Upper lobe of right lung (tissue), 1 donor: ENCODE data around the gene SPATA17. TPM values are rescaled to one million over a fixed set of nuclear protein-coding genes. Genes with fewer than 3 reads are reported as not detected.
"Not testable (repeated sequence)": the region's sequence is repeated elsewhere in the genome, so short reads cannot be mapped to it uniquely, and the experiment has no call there.

ENCODE experiments used
- ATAC-seq: fragments of 200-7000 bp; cut with Tn5 transposase; one replicate; pipeline ENCODE4 v1.9.1; 2020; ENCODE audit warnings: mild to moderate bottlenecking, moderate library complexity
- DNase-seq: peaks from one replicate; pipeline ENCODE4 v3.0.0-alpha.2; 2020
- H3K27ac ChIP-seq: fragments of 200-600 bp; one replicate; pipeline ENCODE4 v1.8.0; 2022
- H3K27me3 ChIP-seq: fragments of 200-600 bp; one replicate; pipeline ENCODE4 v1.8.0; 2022; ENCODE audit warnings: mild to moderate bottlenecking
- H3K36me3 ChIP-seq: fragments of 200-600 bp; one replicate; pipeline ENCODE4 v1.8.0; 2022
- H3K4me1 ChIP-seq: fragments of 200-600 bp; one replicate; pipeline ENCODE4 v1.8.0; 2022
- H3K4me3 ChIP-seq: fragments of 200-600 bp; one replicate; pipeline ENCODE4 v1.8.0; 2022; ENCODE audit warnings: mild to moderate bottlenecking
- H3K9me3 ChIP-seq: fragments of 200-600 bp; one replicate; pipeline ENCODE4 v1.8.0; 2022
- intact Hi-C: fragments of 100-400 bp; cut with DNase I; formaldehyde crosslinking; loops from one replicate; pipeline ENCODE4 v1.11.0; 2022
- total RNA-seq: library from RNA; stranded (reverse); fragmentation: NEBNext Ultra II Directional; extraction: Animal tissue kit (Norgen Biotek cat#: 25700); gene quantifications from one replicate; pipeline ENCODE4 v1.2.1, GENCODE V29; 2021
- TF ChIP-seq, protein P1 (sequence below): fragments of 200-600 bp; IDR thresholded peaks from one replicate; pipeline ENCODE4 v1.8.0; 2022; ENCODE audit warnings: antibody characterized with exemption
- donor health status: DM: no; HTN: yes; CAD: no; lungs with severe emphysema.

The SPATA17 gene
- total RNA-seq, 1 donor from 2014 or later, result 0.26 TPM

DNA sequence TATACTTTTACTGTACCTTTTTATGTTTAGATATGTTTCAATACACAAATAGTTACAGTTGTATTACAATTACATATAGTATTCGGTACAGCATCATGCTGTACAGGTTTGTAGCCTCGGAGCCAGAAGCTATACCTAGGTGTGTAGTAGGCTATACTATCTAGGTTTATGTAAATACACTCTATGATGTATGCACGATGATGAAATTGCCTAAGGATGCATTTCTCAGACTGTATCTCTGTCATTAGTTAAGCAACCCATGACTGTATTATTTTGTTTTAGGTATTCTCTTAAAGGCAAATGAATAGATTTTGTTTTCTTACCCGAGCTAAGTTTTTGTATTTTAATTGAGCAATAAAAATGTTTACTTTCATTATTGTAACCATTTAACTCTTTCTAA, 56.4 kb downstream of the SPATA17 start:
- H3K4me1 ChIP-seq, result no peaks in the 10 kb centered on the region
- no peaks in the 10 kb centered on the region for H3K36me3 ChIP-seq
- DNase-seq, result no peak
- H3K27me3 ChIP-seq, result no peaks in the 10 kb centered on the region
- no peak for ATAC-seq
- intact Hi-C loops, result no loop called here
- TF ChIP-seq, protein P1, sequence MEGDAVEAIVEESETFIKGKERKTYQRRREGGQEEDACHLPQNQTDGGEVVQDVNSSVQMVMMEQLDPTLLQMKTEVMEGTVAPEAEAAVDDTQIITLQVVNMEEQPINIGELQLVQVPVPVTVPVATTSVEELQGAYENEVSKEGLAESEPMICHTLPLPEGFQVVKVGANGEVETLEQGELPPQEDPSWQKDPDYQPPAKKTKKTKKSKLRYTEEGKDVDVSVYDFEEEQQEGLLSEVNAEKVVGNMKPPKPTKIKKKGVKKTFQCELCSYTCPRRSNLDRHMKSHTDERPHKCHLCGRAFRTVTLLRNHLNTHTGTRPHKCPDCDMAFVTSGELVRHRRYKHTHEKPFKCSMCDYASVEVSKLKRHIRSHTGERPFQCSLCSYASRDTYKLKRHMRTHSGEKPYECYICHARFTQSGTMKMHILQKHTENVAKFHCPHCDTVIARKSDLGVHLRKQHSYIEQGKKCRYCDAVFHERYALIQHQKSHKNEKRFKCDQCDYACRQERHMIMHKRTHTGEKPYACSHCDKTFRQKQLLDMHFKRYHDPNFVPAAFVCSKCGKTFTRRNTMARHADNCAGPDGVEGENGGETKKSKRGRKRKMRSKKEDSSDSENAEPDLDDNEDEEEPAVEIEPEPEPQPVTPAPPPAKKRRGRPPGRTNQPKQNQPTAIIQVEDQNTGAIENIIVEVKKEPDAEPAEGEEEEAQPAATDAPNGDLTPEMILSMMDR, result no peak
- H3K4me3 ChIP-seq, result no peak overlapping the region
- H3K9me3 ChIP-seq, result no peaks in the 10 kb centered on the region
- no peak overlapping the region for H3K27ac ChIP-seq

DNA sequence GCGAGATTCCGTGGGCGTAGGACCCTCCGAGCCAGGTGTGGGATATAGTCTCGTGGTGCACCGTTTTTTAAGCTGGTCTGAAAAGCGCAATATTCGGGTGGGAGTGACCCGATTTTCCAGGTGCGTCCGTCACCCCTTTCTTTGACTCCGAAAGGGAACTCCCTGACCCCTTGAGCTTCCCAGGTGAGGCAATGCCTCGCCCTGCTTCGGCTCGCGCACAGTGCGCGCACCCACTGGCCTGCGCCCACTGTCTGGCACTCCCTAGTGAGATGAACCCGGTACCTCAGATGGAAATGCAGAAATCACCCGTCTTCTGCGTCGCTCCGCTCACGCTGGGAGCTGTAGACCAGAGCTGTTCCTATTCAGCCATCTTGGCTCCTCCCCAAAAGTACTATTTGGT, 65.0 kb downstream of the SPATA17 start:
- H3K9me3 ChIP-seq, H3K4me1 ChIP-seq, H3K4me3 ChIP-seq, H3K27me3 ChIP-seq, DNase-seq, H3K36me3 ChIP-seq, H3K27ac ChIP-seq, ATAC-seq, intact Hi-C loops: not testable (repeated sequence)

DNA sequence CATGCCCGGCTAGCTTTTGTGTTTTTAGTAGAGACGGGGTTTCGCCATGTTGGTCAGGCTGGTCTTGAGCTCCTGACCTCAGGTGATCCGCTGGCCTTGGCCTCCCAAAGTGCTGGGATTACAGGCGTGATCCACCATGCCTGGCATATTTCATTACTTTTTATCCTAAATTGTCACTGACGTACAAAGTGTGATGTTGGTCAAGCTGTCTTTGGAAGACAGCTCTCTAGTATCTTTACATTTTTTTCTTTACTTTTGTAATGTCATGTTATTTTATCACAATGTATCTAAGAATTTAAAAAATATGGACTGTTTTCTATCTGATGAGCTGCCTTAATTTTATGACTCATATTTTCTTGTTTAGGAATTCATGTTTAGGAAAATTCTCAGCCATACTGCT, 72.2 kb downstream of the SPATA17 start:
- intact Hi-C loops, result no loop called here
- Histone ChIP-seq H3K9me3 (no peaks in the 10 kb centered on the region), H3K27me3 (no peaks in the 10 kb centered on the region), H3K4me1 (no peaks in the 10 kb centered on the region), H3K27ac (no peak overlapping the region), H3K4me3 (no peak overlapping the region), H3K36me3 (no peaks in the 10 kb centered on the region)
- DNase-seq, result no peak
- TF ChIP-seq, protein P1, result no peak
- no peak for ATAC-seq

DNA sequence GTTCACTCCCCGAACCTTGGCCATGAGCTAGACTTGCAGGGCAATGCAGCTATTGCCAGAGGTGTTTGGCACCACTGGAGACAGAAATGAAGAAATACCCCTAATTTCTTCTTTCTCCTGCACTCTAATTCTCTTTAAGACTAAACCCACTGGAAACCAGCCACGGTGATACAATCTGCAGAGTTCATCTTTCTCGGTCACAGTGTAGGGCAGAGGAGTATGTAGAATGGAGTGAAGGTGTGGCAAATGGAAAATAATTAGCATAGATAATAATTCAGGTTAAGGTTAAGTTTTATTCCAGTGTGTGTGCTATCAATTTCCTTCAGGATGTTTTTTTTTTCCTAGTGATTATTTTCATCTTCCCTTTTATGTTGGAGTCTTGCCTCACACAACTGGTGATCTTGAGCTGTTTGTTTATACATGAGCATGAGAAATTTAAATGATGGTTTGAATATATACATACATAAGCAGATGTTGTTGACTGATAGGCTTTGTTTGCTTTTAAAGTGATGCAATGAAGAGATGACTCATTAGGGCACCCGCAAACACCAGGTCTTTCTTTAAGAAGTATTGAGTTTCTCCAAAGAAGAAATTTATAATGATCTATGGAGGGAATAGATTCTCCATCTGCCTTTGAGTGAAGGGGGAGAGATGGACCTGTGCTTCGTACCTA, 81.9 kb downstream of the SPATA17 start:
- TF ChIP-seq, protein P1, result no peak
- H3K4me1 ChIP-seq, result no peaks in the 10 kb centered on the region
- no peaks in the 10 kb centered on the region for H3K36me3 ChIP-seq
- no peaks in the 10 kb centered on the region for H3K27me3 ChIP-seq
- DNase-seq (no peak), ATAC-seq (no peak)
- H3K9me3 ChIP-seq, result no peaks in the 10 kb centered on the region
- intact Hi-C loops, result no loop called here
- H3K4me3 ChIP-seq, result no peak overlapping the region
- H3K27ac ChIP-seq, result no peak overlapping the region

DNA sequence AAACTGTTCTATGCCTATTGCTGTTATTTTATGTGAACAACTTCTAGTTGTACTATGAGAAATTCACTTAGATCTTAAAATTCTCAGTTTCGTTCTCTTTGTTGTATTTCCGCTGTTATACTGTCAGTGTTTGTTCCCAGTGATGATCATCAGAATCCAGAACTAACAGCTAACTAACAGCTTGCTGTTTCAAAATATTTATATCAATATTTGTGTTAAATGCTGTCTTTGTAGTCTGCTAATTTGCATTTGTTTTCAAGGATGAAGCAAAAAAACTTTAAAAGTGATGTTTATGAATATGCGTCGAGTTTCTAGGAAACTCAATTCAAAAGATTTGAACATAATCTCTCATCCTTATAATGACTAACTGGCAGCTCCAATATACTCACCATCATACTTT, 84.5 kb downstream of the SPATA17 start:
- ATAC-seq (no peak), DNase-seq (no peak)
- no peaks in the 10 kb centered on the region for H3K36me3 ChIP-seq
- intact Hi-C loops, result no loop called here
- H3K27me3 ChIP-seq, result no peaks in the 10 kb centered on the region
- H3K9me3 ChIP-seq, result no peaks in the 10 kb centered on the region
- H3K27ac ChIP-seq, result no peak overlapping the region
- TF ChIP-seq, protein P1, result no peak
- H3K4me1 ChIP-seq, result no peaks in the 10 kb centered on the region
- H3K4me3 ChIP-seq, result no peak overlapping the region

DNA sequence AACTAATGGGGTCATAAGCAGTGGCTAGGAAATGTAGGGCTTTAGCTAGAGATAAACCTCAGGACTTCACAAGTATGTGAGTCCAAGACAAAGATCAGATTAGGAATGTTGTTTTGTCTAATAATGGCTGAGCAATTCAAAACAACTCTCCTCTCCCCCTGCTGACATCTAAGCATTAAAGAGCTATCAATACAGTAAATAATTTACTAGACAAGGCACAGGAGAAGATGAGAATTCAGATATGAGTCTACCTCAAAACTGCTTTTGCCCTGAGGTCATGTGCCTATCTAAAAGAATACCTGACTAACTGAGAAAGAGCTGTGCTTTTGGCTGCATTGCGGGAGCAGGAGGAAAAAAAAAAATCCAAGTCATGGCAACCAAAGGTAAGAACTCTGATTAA, 86.8 kb downstream of the SPATA17 start:
- no peak for ATAC-seq
- Histone ChIP-seq H3K27ac (no peak overlapping the region), H3K27me3 (no peaks in the 10 kb centered on the region), H3K4me3 (no peak overlapping the region), H3K9me3 (no peaks in the 10 kb centered on the region), H3K4me1 (no peaks in the 10 kb centered on the region), H3K36me3 (no peaks in the 10 kb centered on the region)
- intact Hi-C loops, result no loop called here
- no peak for DNase-seq
- TF ChIP-seq, protein P1, result no peak
